ENCODE measurements around the gene NRXN3. TPM values are rescaled to one million over a fixed set of nuclear protein-coding genes. Genes with fewer than 3 reads are reported as not detected.

Gene NRXN3
- total and polyA plus RNA-seq, 7 donors, result 0.06 to 0.74 (median 0.15) TPM

DNA sequence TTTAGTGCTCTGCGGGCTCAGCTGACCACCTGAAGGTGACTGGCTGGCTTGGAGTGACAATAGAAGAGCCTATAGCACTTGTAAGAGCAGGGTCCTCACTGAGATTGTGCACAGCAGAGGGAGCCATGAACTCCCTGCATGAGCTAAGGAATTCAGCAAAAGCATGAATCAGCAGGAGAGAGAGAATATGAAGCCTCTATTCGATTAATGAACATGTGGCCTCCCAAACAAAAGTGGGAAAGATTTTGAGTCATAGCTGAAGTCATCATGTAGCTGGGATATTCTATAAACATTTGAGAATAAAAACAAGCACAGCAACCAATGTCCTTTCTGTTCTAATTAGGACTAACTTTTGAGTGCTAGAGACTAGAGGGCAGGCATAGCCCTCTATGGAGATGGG is 1414.5 kb downstream of the NRXN3 start:
- TF ChIP-seq, protein P1, sequence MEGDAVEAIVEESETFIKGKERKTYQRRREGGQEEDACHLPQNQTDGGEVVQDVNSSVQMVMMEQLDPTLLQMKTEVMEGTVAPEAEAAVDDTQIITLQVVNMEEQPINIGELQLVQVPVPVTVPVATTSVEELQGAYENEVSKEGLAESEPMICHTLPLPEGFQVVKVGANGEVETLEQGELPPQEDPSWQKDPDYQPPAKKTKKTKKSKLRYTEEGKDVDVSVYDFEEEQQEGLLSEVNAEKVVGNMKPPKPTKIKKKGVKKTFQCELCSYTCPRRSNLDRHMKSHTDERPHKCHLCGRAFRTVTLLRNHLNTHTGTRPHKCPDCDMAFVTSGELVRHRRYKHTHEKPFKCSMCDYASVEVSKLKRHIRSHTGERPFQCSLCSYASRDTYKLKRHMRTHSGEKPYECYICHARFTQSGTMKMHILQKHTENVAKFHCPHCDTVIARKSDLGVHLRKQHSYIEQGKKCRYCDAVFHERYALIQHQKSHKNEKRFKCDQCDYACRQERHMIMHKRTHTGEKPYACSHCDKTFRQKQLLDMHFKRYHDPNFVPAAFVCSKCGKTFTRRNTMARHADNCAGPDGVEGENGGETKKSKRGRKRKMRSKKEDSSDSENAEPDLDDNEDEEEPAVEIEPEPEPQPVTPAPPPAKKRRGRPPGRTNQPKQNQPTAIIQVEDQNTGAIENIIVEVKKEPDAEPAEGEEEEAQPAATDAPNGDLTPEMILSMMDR (IDR thresholded peaks at IDR 0.05), result no peak
- Histone ChIP-seq H3K27ac (no peak overlapping the region), H3K36me3 (ENCODE audit: insufficient read depth in 1 of 2, low read depth in 1 of 2) (no peaks in the 10 kb centered on the region), H3K9me3 (no peaks in the 10 kb centered on the region), H3K4me3 (no peak overlapping the region), H3K27me3 (ENCODE audit: insufficient read depth in 3 of 3, low read length in 2 of 3) (no peaks in the 10 kb centered on the region), H3K4me1 (no peaks in the 10 kb centered on the region)
- intact Hi-C loops (cut with DNase I), result no loop called here
- no peak for DNase-seq
- 58 to 70% (median 60%) methylated on average over 2 of the region's 2 CpGs for WGBS, 3 donors
- no peak for ATAC-seq

DNA sequence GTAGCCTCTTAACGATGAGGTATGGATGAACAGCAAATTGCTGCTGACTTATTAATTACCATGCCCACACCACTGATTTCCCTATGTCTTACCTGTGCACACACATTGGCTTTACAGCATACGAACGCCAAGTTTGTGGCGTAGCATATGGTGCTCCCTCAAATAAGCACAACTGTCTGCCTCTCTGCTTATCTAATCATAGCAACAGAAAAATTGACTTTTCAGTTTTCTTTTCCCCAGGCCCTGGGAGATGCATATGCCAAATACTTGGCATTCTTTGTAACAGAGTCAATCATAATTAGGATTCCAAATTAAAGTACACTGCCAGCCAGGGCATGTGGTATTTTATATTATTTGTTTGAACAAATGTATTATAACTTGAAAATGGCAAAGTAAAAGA is 1415.7 kb downstream of the NRXN3 start:
- Histone ChIP-seq H3K36me3 (ENCODE audit: insufficient read depth in 1 of 2, low read depth in 1 of 2) (no peaks in the 10 kb centered on the region), H3K9me3 (no peaks in the 10 kb centered on the region), H3K27me3 (ENCODE audit: insufficient read depth in 3 of 3, low read length in 2 of 3) (no peaks in the 10 kb centered on the region), H3K4me1 (no peaks in the 10 kb centered on the region), H3K4me3 (no peak overlapping the region), H3K27ac (no peak overlapping the region)
- TF ChIP-seq, protein P1 (IDR thresholded peaks at IDR 0.05), result no peak
- no peak for DNase-seq
- WGBS, 3 donors, result 67 to 81% (median 71%) methylated on average over 4 of the region's 4 CpGs
- ATAC-seq, result no peak
- intact Hi-C loops (cut with DNase I), result no loop called here

DNA sequence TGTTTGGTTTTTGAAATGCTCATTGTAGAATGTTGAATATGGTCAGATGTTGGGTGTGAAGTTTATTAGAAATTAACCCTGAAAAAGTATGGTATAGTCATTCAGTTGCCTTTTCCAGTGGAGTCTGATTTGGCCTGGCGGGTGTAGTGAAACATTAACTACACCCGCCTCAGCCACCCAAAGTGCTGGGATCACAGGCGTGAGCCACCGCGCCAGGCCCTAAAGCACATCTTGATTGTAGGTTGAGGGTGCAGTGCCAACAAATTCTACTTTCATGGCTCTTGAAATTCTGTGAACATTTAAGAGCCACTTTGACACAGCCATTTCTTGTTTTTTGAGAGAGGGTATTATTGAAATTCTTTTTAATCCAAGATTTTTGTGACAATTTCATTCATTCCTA is 1416.2 kb downstream of the NRXN3 start:
- intact Hi-C loops (cut with DNase I), result no loop called here
- no peaks in the 10 kb centered on the region for H3K9me3 ChIP-seq
- TF ChIP-seq, protein P1 (IDR thresholded peaks at IDR 0.05), result no peak
- H3K4me1 ChIP-seq, result no peaks in the 10 kb centered on the region
- ATAC-seq, result no peak
- no peak overlapping the region for H3K4me3 ChIP-seq
- 97 to 98% (median 98%) methylated on average over 5 of the region's 5 CpGs for WGBS, 3 donors
- H3K36me3 ChIP-seq (ENCODE audit: insufficient read depth in 1 of 2, low read depth in 1 of 2), result no peaks in the 10 kb centered on the region
- H3K27me3 ChIP-seq (ENCODE audit: insufficient read depth in 3 of 3, low read length in 2 of 3), result no peaks in the 10 kb centered on the region
- no peak overlapping the region for H3K27ac ChIP-seq
- no peak for DNase-seq

DNA sequence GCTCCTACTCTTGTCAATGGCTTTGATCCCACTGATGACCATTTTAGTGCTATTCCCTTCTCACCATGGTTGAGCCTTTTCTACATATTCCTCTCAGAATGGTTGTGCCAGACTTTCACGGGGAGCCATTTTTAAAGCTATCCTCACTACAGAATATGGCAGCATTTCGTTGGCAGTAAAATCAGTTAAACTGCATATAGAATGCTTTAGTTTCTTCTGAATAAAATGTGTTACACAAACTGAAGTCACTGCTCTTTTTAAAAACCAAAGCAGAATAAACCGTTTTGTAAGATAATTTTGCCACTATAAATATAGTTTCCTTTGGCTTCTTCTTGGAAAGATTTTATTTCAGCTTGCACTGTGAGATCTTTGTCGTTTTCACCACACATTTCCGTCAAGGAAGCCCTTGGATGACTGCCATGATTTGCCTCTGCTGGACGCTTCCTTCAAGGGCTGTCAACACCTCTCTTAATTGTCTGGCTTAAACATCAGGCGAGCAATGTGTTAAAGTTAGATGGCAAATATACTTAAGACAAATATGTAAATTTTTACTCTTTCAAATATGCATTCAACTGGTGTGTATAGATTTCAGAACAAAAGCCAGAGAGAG is 1416.9 kb downstream of the NRXN3 start:
- Histone ChIP-seq H3K27ac (no peak overlapping the region), H3K4me3 (no peak overlapping the region), H3K9me3 (no peaks in the 10 kb centered on the region), H3K27me3 (ENCODE audit: insufficient read depth in 3 of 3, low read length in 2 of 3) (no peaks in the 10 kb centered on the region), H3K4me1 (no peaks in the 10 kb centered on the region), H3K36me3 (ENCODE audit: insufficient read depth in 1 of 2, low read depth in 1 of 2) (no peaks in the 10 kb centered on the region)
- ATAC-seq (no peak), DNase-seq (no peak)
- WGBS, 3 donors, result 10 to 15% (median 13%) methylated on average over 7 of the region's 7 CpGs
- TF ChIP-seq, protein P1 (IDR thresholded peaks at IDR 0.05), result no peak
- intact Hi-C loops (cut with DNase I), result no loop called here

DNA sequence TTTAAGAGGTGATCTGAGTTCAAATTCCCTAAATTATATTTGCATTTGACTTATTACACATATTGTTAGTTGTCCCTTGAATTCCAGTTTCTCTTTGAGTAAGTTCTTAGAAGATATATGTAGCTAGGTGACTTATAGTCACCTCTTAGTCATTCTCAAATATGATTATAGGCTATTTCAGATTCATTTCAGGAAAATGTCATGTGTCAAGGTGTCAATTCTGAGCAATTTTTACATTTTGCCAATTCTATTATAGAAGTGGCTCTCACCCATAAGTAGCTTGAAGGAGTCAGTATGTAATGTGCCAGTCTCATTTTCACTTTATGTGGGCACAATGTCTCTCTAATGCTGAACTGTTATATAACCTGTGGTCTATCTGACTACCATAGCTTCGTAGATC is 1417.7 kb downstream of the NRXN3 start:
- intact Hi-C loops (cut with DNase I), result no loop called here
- Histone ChIP-seq H3K4me3 (no peak overlapping the region), H3K36me3 (ENCODE audit: insufficient read depth in 1 of 2, low read depth in 1 of 2) (no peaks in the 10 kb centered on the region), H3K27ac (no peak overlapping the region), H3K9me3 (no peaks in the 10 kb centered on the region), H3K4me1 (no peaks in the 10 kb centered on the region), H3K27me3 (ENCODE audit: insufficient read depth in 3 of 3, low read length in 2 of 3) (no peaks in the 10 kb centered on the region)
- DNase-seq (no peak), ATAC-seq (no peak)
- 86 to 90% (median 86%) methylated on average over 1 of the region's 1 CpG for WGBS, 3 donors
- TF ChIP-seq, protein P1 (IDR thresholded peaks at IDR 0.05), result no peak

Data from psoas muscle (tissue), 8 donors.